Calu3 (cell line): ENCODE measurements around the gene FAM174B. TPM values are rescaled to one million over a fixed set of nuclear protein-coding genes. Genes with fewer than 3 reads are reported as not detected.

Source experiments
- BruUV-seq: library from RNA; stranded (reverse); fragments of 400-500 nt; replicated peaks from 2 replicates; lab custom pipeline; 2021; lab: Mats Ljungman, UMichigan
- CTCF ChIA-PET: fragments of 300-600 bp; sonication (Branson Sonifier 250); formaldehyde crosslinking; loops from one replicate; lab custom pipeline; 2022; ENCODE audit warnings: antibody characterized with exemption; lab: Charles Lee
- DNase-seq: peaks from one replicate; pipeline ENCODE4 v3.0.0; 2022
- H3K27ac Mint-ChIP-seq: one replicate; pipeline ENCODE4 v1.8.0; 2022; ENCODE audit warnings: mixed read lengths; ENCODE audit not compliant: unreplicated experiment
- H3K27me3 Mint-ChIP-seq: one replicate; pipeline ENCODE4 v1.8.0; 2022; ENCODE audit warnings: mixed read lengths; ENCODE audit not compliant: unreplicated experiment
- H3K36me3 Mint-ChIP-seq: one replicate; pipeline ENCODE4 v1.8.0; 2022; ENCODE audit warnings: mild to moderate bottlenecking, moderate library complexity, mixed read lengths; ENCODE audit not compliant: insufficient read depth, unreplicated experiment
- H3K4me1 Mint-ChIP-seq: one replicate; pipeline ENCODE4 v1.8.0; 2022; ENCODE audit warnings: mild to moderate bottlenecking, low read depth, mixed read lengths; ENCODE audit not compliant: unreplicated experiment
- H3K4me3 Mint-ChIP-seq: one replicate; pipeline ENCODE4 v1.8.0; 2022; ENCODE audit warnings: mild to moderate bottlenecking, low read depth, moderate library complexity, mixed read lengths; ENCODE audit not compliant: unreplicated experiment
- H3K9me3 Mint-ChIP-seq: one replicate; pipeline ENCODE4 v1.8.0; 2022; ENCODE audit warnings: low read depth, mixed read lengths; ENCODE audit not compliant: unreplicated experiment
- CTCF ChIP-seq: fragments of 200-600 bp; IDR thresholded peaks from one replicate; pipeline ENCODE4 v1.8.0; 2022; ENCODE audit warnings: antibody characterized with exemption; ENCODE audit not compliant: unreplicated experiment
- intact Hi-C: fragments of 100-400 bp; cut with micrococcal nuclease; formaldehyde crosslinking; loops from one replicate; pipeline ENCODE4 v1.10.0; 2022; ENCODE audit not compliant: unreplicated experiment
- total RNA-seq: library from RNA; stranded (reverse); gene quantifications from 2 replicates; pipeline ENCODE4 v1.2.3, GENCODE V29; 2022

FAM174B gene
- total RNA-seq, 1 experiment from 2014 or later, result 12.4 TPM

GRCh38 chr15:92634060-92634459 lies 21.5 kb downstream of the FAM174B start:
- DNase-seq, result no peak
- intact Hi-C loops, result no loop called here
- Mint-ChIP-seq H3K4me3 (no peak overlapping the region), H3K27ac (no peak overlapping the region), H3K36me3 (peaks cover 5% of the 10 kb centered on the region), H3K27me3 (no peaks in the 10 kb centered on the region), H3K4me1 (peaks cover 21% of the 10 kb centered on the region), H3K9me3 (no peaks in the 10 kb centered on the region)
- BruUV-seq, result no TSS peak
- CTCF ChIA-PET, result no interaction called here
- no peak for TF ChIP-seq CTCF

GRCh38 chr15:92633418-92633817 lies 22.2 kb downstream of the FAM174B start:
- intact Hi-C loops, result no loop called here
- CTCF ChIA-PET, result no interaction called here
- Mint-ChIP-seq H3K4me3 (no peak overlapping the region), H3K9me3 (no peaks in the 10 kb centered on the region), H3K36me3 (peaks cover 5% of the 10 kb centered on the region), H3K27ac (no peak overlapping the region), H3K27me3 (no peaks in the 10 kb centered on the region), H3K4me1 (peaks cover 14% of the 10 kb centered on the region)
- TF ChIP-seq CTCF, result no peak
- BruUV-seq, result no TSS peak
- no peak for DNase-seq

- no peak overlapping the region for H3K27ac Mint-ChIP-seq
- no peaks in the 10 kb centered on the region for H3K27me3 Mint-ChIP-seq
- no TSS peak for BruUV-seq
- H3K4me1 Mint-ChIP-seq, result peaks cover 10% of the 10 kb centered on the region
- TF ChIP-seq CTCF, result no peak
- no peak overlapping the region for H3K4me3 Mint-ChIP-seq
- no peaks in the 10 kb centered on the region for H3K9me3 Mint-ChIP-seq
- intact Hi-C loops, result no loop called here
- peaks cover 5% of the 10 kb centered on the region for H3K36me3 Mint-ChIP-seq
- DNase-seq, result no peak
- CTCF ChIA-PET, result no interaction called here
These were observed 22.6 kb downstream of the FAM174B start for GRCh38 chr15:92633001-92633400.

GRCh38 chr15:92631721-92632120 lies 23.9 kb downstream of the FAM174B start:
- intact Hi-C loops, result no loop called here
- H3K9me3 Mint-ChIP-seq, result no peaks in the 10 kb centered on the region
- TF ChIP-seq CTCF, result no peak
- no TSS peak for BruUV-seq
- H3K27me3 Mint-ChIP-seq, result no peaks in the 10 kb centered on the region
- no peak overlapping the region for H3K27ac Mint-ChIP-seq
- CTCF ChIA-PET, result no interaction called here
- peaks cover 5% of the 10 kb centered on the region for H3K36me3 Mint-ChIP-seq
- H3K4me3 Mint-ChIP-seq, result no peak overlapping the region
- DNase-seq, result no peak
- H3K4me1 Mint-ChIP-seq, result peaks cover 4% of the 10 kb centered on the region
